Stimulated activated CD4-positive, alpha-beta T cell treated with anti-CD3 and anti-CD28 coated beads, TNF-alpha, amount 100 ng/mL, for 24 hours (primary cell): ENCODE results near the gene WDR74.

ENCODE experiments used
- DNase-seq, 3 experiments: peaks; one replicate each; pipeline ENCODE4 v3.0.0-alpha.2; 2020; ENCODE audit warnings: low read depth in 3 of 3

WDR74 gene

GRCh38 chr11:62796281-62796680, 43.1 kb downstream of the WDR74 start:
- no peak for DNase-seq

GRCh38 chr11:62794201-62794775, 45.1 kb downstream of the WDR74 start:
- no peak for DNase-seq

GRCh38 chr11:62792202-62792575, 47.2 kb downstream of the WDR74 start:
- DNase-seq: no peak

GRCh38 chr11:62791501-62792201, 47.7 kb downstream of the WDR74 start, which contains the start of gene TMEM223:
Gene TMEM223 (minus strand): TSS chr11:62792006. CDS start chr11:62791994, 12 bp downstream.
- peak; percentile 81 to 90 (median 85) for DNase-seq

DNA sequence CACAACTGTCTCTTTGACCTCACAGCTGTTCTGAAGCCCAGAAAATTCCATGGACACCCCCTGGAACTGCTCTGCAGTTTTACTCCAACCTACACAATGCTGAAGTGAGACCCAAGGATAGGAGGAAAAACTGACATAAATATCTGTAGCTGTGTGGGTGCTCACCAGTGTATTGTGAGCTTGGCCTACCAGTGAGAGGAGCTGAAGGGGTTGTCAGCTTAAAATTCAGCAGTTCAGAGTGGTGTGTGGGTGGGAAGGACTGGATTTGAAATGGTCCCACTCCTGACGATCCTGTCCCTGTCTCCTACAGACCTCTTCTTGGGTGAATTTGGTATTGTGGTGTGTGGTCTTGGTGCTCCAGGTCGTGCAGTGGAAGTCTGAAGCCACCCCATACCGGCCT, 49.8 kb downstream of the WDR74 start:
- no peak for DNase-seq

- no peak for DNase-seq
These were observed 50.4 kb downstream of the WDR74 start for GRCh38 chr11:62788991-62789390.

GRCh38 chr11:62787005-62787759, 52.2 kb downstream of the WDR74 start, which contains the start of gene TMEM179B:
Gene TMEM179B (plus strand): TSS chr11:62787402. CDS start chr11:62787432, 30 bp downstream.
- DNase-seq: peak; percentile 98 to 99 (median 99)

GRCh38 chr11:62786318-62787004, 52.9 kb downstream of the WDR74 start:
- peak; percentile 71 to 81 (median 74) for DNase-seq
